GM18868 (cell line): ENCODE results near the gene ANGEL1.
A peak's percentile ranks its signal among the peaks of the same experiment; 100 is the strongest.

Experiments
- ATAC-seq: cut with Tn5 transposase; IDR thresholded peaks from one replicate; pipeline ENCODE4 v1.9.1; 2021; ENCODE audit warnings: mild to moderate bottlenecking, moderate library complexity; ENCODE audit not compliant: unreplicated experiment

ANGEL1 gene

GRCh38 chr14:76779221-76780057, 33.2 kb downstream of the ANGEL1 start:
- ATAC-seq: no peak

DNA sequence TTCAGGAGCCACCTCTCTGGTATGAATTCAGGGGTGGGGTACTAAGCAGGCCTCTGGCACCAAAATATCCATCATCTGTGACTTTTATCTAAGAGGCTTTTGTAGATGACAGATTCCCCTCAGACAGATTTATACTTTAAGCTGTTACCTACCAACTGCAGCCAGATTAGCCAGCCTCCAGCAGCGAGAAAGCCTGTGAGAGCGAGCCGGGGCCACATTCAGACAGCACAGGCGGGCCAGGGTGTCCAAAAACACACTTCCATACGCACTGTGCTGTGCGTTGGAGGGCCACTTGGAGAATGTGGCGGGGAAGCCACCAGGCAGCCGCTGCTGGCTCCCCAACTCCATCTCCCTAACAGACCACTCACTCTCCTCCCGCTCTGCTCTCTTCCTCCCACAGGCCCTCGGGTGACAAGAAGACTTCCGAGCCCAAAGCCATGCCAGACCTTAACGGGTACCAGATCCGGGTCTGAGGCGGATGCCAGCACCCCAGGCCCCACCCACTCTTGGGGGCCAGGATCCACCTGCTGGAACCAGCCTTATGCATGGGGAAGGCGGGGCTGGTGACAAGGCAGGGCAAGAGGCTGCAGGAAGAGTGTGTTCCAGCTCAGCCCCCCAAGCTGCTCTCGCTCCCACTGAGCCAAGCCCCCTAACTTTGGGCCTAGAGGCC, 34.0 kb downstream of the ANGEL1 start:
- no peak for ATAC-seq

GRCh38 chr14:76777721-76778120, 35.0 kb downstream of the ANGEL1 start:
- ATAC-seq: no peak

DNA sequence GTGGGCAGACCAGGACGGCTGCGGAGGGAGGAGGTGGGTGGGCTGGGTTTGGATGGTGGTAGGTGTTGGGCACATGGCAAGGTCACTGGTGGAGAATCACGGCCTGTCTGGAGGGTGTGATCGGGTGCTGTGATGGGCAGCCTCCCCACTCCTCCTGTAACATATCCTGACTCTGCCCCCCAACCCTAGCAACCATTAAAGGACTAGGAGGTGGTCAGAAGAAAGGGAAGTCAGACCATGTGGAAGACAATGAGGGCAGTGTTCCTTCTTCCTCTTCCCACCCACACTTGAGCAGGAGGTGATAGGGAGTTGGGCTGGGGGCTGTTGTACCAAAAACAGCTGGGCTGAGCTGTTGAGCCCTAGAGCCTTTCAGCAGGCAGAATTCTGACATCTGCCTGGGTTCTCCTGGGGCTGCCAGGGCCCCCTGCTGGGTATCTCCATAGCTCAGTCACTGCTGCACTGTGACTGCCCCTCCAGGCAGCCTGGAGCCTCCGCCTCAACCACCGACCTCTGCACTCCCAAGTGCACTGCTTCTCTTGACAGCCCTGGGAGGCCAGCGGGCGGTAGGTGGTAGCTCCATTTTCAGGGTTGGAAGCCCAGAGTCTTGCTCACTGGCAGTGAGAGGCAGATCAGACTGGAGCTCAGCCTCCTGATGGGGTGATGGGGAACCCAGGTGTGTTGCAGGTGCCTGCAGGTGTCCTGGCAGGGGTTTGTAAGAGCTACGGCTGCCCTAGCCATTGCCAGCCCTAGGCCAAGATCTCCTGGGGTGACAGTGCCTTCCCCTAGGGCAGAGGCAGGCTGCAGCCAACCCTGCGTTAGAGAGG, 36.0 kb downstream of the ANGEL1 start:
- no peak for ATAC-seq

DNA sequence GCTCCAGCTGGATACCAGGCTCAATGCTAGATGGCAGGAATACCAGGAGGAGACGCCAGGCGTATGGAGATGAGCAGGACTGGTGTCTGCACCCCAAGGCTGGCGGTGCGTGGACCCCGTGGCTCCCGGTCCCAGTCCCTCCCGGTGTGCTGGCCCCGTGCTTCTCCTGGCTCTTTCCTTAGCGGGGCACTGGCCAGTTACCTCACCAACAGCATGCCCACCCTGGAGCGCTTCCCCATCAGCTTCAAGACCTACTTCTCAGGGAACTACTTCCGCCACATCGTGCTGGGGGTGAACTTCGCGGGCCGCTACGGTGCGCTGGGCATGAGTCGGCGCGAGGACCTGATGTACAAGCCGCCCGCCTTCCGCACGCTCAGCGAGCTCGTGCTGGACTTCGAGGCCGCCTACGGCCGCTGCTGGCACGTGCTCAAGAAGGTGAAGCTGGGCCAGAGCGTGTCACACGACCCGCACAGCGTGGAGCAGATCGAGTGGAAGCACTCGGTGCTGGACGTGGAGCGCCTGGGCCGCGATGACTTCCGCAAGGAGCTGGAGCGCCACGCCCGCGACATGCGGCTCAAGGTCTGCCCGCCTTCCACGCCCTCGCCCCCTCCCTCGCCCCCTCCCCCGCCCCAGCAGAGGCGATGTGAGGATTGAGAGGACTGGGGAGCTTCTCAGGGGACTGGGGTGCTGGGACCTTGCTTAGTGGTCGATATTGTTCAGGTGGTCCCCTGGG, 36.8 kb downstream of the ANGEL1 start:
- no peak for ATAC-seq

DNA sequence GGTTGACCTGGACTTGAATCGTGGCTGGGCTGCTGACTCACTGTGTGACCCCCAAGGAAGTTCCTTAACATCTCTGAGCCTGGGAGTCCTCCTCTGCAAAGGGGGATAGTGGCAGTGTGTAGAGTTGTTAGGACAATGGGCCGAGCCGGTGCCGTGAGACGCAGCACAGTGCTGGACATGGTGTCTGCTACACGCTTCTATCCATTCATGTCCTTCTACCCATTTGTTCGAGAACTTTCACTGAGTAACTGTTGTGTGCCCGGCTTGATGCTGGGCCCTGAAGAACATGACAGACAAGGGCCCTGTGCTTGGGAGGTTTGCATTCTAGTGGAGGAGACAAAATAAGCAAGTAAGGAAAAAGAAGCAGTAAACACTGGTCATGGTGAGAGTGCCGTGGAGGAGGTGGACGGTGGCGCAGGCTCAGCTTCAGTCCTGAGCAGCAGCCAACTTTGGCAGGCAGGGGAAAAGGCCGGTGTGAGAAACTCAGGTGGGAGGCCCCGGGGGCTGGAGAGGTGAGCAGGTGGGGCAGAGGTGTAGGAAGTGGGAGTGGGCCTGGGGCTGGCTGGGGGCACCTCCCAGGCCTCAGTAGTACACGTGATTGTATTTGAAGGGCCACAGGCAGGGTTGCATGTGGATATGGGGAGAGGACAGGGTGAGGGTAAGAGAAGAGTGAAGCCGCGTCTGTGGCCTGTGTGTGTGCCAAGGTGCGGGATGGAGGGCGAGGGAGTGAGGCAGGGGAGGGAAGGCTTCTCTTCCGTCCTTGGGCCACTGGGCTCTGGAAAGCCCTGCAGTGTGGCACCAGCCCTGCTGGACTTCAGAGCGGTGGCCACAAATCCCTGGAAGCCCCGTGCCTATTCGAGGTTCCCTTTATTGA, 37.6 kb downstream of the ANGEL1 start:
- ATAC-seq: no peak

DNA sequence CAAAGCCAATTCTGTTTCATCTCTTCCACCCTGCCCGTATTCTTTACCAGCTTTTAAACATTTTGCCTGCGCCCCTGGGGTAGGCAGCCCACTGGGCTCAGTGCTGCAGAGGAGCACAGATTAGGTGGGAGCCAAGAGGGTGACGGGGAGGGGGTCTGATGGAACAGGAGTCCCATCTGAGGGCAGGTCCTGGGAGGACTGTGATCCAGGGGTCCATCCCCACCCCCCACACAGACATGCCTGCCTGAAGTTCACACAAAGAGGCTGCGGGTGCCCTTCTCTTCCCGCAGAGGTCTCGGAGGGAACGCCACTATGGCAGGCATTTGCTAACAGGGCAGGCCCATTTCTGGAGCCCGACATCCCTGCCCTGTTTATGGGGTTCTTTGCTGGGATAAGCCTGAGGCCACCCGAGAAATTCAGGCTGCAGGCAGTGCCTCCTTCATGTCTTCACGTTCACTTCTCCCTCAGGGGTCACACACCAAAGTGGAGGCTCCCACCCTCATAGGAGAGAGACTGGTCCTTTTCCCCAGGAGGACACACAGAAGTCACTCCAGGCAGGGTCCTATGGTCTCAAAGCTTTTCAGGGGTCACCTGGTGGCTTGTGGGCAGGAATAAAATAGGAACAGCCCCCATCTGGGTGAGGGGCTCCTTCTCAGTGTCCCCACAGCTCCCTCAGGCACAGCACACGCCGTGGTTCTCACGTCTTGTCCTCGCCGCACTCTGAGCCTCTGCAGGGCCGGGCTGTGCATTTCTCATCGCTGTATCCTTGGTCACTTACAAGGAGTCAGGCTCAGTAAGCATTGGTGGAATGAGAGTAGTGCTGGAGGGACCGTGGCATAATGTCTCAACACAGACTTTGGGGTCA, 38.5 kb downstream of the ANGEL1 start:
- ATAC-seq: no peak

DNA sequence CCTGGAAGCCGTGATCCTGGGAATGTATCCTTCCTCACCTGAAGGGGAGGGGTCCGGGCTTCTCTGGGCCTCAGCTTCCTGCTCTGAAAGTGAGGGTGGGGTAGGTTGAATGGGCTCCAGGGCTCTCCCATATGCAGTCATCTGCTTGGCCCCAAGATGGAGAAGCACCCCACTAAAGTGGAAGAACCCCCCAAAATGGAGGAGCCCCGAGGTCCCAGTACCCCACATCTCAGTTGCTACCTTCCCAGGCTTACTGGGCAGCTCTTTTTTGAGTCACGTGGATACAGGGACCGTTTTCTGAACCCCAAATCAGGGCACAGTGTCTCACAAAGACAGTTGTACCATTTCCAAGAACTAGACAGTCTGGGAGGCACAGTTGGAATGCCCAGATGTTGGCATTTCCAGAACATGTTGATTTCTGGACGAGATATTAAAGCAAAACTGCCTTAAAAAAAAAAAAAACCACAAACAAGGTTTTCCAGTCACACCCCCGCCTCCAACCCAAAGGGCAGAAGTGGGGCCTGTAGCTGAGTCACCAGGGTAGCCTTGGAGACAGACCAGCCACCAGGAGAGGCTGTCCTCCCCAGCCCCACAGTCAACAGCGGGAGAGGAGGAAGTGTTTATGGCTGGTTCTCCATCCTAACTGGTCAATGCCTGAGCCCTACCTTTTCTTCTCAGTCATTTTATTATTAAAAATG, 39.3 kb downstream of the ANGEL1 start:
- ATAC-seq: no peak

- ATAC-seq: no peak
Observed at GRCh38 chr14:76772300-76773187, 40.1 kb downstream of the ANGEL1 start.

- no peak for ATAC-seq
Observed at GRCh38 chr14:76771437-76771980, 41.2 kb downstream of the ANGEL1 start.

DNA sequence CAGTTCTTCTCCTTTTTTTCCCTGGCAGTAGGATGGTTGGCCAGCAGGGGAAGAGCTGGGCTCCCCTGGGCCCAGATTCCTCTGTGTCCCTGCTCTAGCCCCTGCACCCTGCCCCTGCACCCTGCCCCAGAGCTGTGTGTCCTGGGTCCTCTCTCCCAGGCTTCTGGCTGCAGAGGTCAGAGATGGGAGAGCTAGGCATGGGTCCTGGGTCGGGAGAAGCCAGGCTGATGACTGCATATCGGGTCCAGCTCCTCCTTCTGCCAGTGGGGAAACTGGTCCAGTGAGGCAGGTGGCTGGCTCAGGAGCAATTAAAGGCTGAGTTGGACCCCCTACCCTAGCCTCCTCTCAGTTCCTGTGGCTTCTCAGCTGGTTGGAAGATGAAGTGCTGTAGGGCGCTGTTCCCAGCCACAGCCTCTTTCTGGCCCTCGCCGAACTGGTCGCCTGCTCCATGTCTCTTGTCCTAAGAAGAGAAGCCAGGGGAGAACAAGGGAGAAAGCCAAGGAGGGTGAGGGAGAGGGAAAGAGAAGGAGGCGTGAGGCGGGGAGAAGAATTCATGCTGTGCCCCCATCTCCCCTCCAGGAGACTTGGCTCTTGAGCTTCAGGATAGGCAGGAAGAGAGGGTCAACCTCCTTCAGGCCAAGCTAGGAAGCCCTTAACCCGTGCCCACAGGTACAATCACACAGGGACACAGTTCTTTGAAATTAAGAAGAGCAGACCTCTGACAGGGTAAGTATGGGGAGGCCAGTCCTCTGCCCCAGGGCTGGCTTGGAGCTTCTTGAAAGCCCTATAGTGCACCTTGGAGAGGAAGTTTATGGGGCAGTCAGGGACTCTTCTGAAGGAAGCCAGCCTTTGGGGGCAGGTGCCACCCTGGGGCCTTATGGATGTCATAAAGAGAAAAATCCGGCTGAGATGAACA, 41.9 kb downstream of the ANGEL1 start:
- no peak for ATAC-seq

GRCh38 chr14:76769636-76770292, 42.9 kb downstream of the ANGEL1 start:
- ATAC-seq: no peak

GRCh38 chr14:76768671-76769500, 43.8 kb downstream of the ANGEL1 start:
- ATAC-seq: peak; percentile 10
